GM12878 (cell line): Measurements from ENCODE around the gene MARCHF6. TPM values are rescaled to one million over a fixed set of nuclear protein-coding genes. Genes with fewer than 3 reads are reported as not detected.

ENCODE experiments used
- ATAC-seq: fragments of 200-7000 bp; cut with Tn5 transposase; 3 replicates; pipeline ENCODE4 v1.9.1; 2020; ENCODE audit warnings: mild to moderate bottlenecking, moderate library complexity
- BruUV-seq: library from RNA; stranded (reverse); fragments of 400-500 nt; replicated peaks from 2 replicates; lab custom pipeline; 2021; lab: Mats Ljungman, UMichigan
- CTCF ChIA-PET: fragments of 300-600 bp; sonication (Branson Sonifier 250); formaldehyde crosslinking; extraction: SDS; loops from one replicate; lab custom pipeline; 2021; ENCODE audit warnings: inconsistent platforms; lab: Yijun Ruan, JAX
- POLR2A ChIA-PET: fragments of 350-600 bp; formaldehyde crosslinking; extraction: SDS; loops from one replicate; lab custom pipeline; 2021; ENCODE audit warnings: inconsistent platforms; lab: Charles Lee
- RAD21 ChIA-PET: fragments of 300-600 bp; sonication (Branson Sonifier 250); formaldehyde crosslinking; loops from one replicate; lab custom pipeline; 2023; ENCODE audit warnings: antibody characterized with exemption; ENCODE audit not compliant: unreplicated experiment; lab: Charles Lee
- SMC1A ChIA-PET: fragments of 300-600 bp; sonication (Branson Sonifier 250); formaldehyde crosslinking; loops from one replicate; lab custom pipeline; 2023; ENCODE audit not compliant: unreplicated experiment, uncharacterized antibody; lab: Charles Lee
- DNase-seq: peaks from one replicate; pipeline ENCODE4 v3.0.0-alpha.2; 2011; ENCODE audit warnings: low read depth, low spot score
- FAIRE-seq: peaks from 3 replicates; lab custom pipeline; 2011; peaks lifted over from hg19 to GRCh38; lab: Jason Lieb, UNC
- H2AFZ ChIP-seq: 2 replicates; pipeline ENCODE4 v1.6.0; 2011; ENCODE audit warnings: low read depth, low read length, control low read depth; ENCODE audit not compliant: control insufficient read depth
- H3K27ac ChIP-seq: 2 replicates; pipeline ENCODE4 v1.5.1; 2011; ENCODE audit warnings: control low read depth; ENCODE audit not compliant: control insufficient read depth, insufficient read depth
- H3K27me3 ChIP-seq, 2 experiments: replicated peaks in 1 of 2; 2 replicates each; pipeline versions ENCODE4 v1.6.0 to v1.6.1; 2011; ENCODE audit warnings: low read length in 1 of 2; ENCODE audit not compliant: control insufficient read depth in 2 of 2, insufficient read depth in 2 of 2
- H3K36me3 ChIP-seq, 2 experiments: 2 replicates each; pipeline ENCODE4 v1.5.1; 2011; ENCODE audit warnings: low read length in 1 of 2; ENCODE audit not compliant: control insufficient read depth in 2 of 2, insufficient read depth in 2 of 2
- H3K4me1 ChIP-seq: 2 replicates; pipeline ENCODE4 v1.6.1; 2011; ENCODE audit warnings: mild to moderate bottlenecking, low read length, moderate library complexity, mixed read lengths; ENCODE audit not compliant: control insufficient read depth, insufficient read depth
- H3K4me2 ChIP-seq: 2 replicates; pipeline ENCODE4 v1.6.0; 2011; ENCODE audit warnings: control low read depth; ENCODE audit not compliant: control insufficient read depth, insufficient read depth
- H3K4me3 ChIP-seq: fragments of 200-600 bp; sonication (generic); 2 replicates; pipeline ENCODE4 v1.5.1; 2016
- H3K79me2 ChIP-seq: 2 replicates; pipeline ENCODE4 v1.6.0; 2011; ENCODE audit warnings: low read length; ENCODE audit not compliant: control insufficient read depth, insufficient read depth
- H3K9ac ChIP-seq: 2 replicates; pipeline ENCODE4 v1.8.0; 2011; ENCODE audit warnings: low read length, control low read depth, mixed read lengths; ENCODE audit not compliant: control insufficient read depth, insufficient read depth
- H3K9me3 ChIP-seq: replicated peaks from 3 replicates; pipeline ENCODE4 v1.5.1; 2011; ENCODE audit warnings: mild to moderate bottlenecking, low read length; ENCODE audit not compliant: control insufficient read depth, insufficient read depth
- H4K20me1 ChIP-seq: 2 replicates; pipeline ENCODE4 v1.6.0; 2011; ENCODE audit not compliant: control insufficient read depth, insufficient read depth
- NFYA ChIP-seq: IDR thresholded peaks from 2 replicates; pipeline ENCODE4 v1.6.1; 2011; ENCODE audit warnings: low read depth, mild to moderate bottlenecking, low read length, improper control_type of control experiment, borderline replicate concordance
- NKRF ChIP-seq: fragments of 450-650 bp; conservative IDR thresholded peaks from 2 replicates; pipeline ENCODE4 v1.6.1; 2017; ENCODE audit warnings: mild to moderate bottlenecking, moderate library complexity
- NR2F1 ChIP-seq: fragments of 450-650 bp; conservative IDR thresholded peaks from 2 replicates; pipeline ENCODE4 v1.6.1; 2017; ENCODE audit warnings: mild to moderate bottlenecking
- SIX5 ChIP-seq: IDR thresholded peaks from 2 replicates; pipeline ENCODE4 v1.6.1; 2011; ENCODE audit warnings: mild to moderate bottlenecking, low read depth, low read length, moderate library complexity; ENCODE audit not compliant: severe bottlenecking
- ZBTB11 ChIP-seq: fragments of 450-650 bp; formaldehyde crosslinking; IDR thresholded peaks from 2 replicates; pipeline ENCODE4 v1.5.0; 2022; ENCODE audit warnings: mild to moderate bottlenecking, missing genetic modification characterization
- ZNF24 ChIP-seq: fragments of 450-650 bp; IDR thresholded peaks from 2 replicates; pipeline ENCODE4 v1.6.1; 2017; ENCODE audit warnings: antibody characterized with exemption, mild to moderate bottlenecking
- WGBS: methylation state at CpG from one replicate; pipeline ENCODE4 v1.1.6; 2016; ENCODE audit warnings: low lambda C conversion rate; ENCODE audit not compliant: insufficient replicate concordance, insufficient coverage; ENCODE audit errors: missing lambda C conversion rate; 5-methylcytosine and 5-hydroxymethylcytosine counted together
- in situ Hi-C: fragments of 300-500 bp; cut with MboI; formaldehyde crosslinking; loops from 9 replicates; pipeline ENCODE4 v1.14.3; 2018; ENCODE audit warnings: mixed read lengths
- intact Hi-C: fragments of 100-400 bp; cut with micrococcal nuclease; formaldehyde crosslinking; loops from one replicate; pipeline ENCODE4 v1.14.2; 2022; ENCODE audit not compliant: unreplicated experiment
- polyA plus RNA-seq, 11 experiments: library from polyadenylated mRNA; depleted of rRNA in 4 of 11; unstranded in 6 of 11; stranded (reverse) in 5 of 11; fragments of >200 nt; fragmentation: Nextera tagmentation in 4 of 11; fragmentation: Illumina TruSeq in 1 of 11; extraction: Ambion mirVana in 4 of 11; extraction: Trizol in 1 of 11; gene quantifications; 1 replicate in 1 of 11; 2 replicates in 10 of 11; pipeline versions ENCODE4 v1.2.1 to v1.2.3, GENCODE V29; 2011 to 2016; ENCODE audit warnings: inconsistent platforms in 2 of 11, missing spikeins in 2 of 11, low read depth in 1 of 11
- total RNA-seq, 4 experiments: library from RNA; depleted of rRNA in 3 of 4; stranded (reverse); fragments of >200 nt in 3 of 4; fragmentation: Illumina TruSeq in 1 of 4; extraction: Trizol in 1 of 4; gene quantifications; 2 replicates each; pipeline versions ENCODE4 v1.2.1 to v1.2.3, GENCODE V29; 2013 to 2021

Gene MARCHF6
- total and polyA plus RNA-seq, 10 of the 15 experiments (the other 5 are each of a cell fraction or from before 2014, with no cell fraction given): 39.1 to 172 (median 61.0) TPM

- no peak for TF ChIP-seq NKRF
- no peak for TF ChIP-seq ZNF24
- no peak for TF ChIP-seq SIX5
These were observed 16.4 kb upstream of the MARCHF6 start (continued) for GRCh38 chr5:10337107-10337506.

DNA sequence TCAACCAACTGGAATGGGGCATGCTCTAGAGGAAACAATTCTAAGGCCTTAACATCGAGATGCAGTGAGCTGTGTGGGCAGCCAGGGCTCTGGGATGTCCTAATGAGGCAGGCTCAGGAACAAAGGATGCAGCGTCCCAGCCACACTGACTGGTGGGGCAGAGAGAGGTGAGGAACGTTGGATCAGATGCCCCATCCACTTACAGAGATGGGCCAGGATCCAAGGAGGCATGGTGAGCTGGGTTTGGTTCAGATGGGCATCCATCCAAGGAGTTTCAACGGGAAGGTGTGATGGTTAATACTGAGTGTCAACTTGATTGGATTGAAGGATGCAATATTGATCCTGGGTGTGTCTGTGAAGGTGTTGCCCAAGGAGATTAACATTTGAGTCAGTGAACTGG is 15.5 kb upstream of the MARCHF6 start:
- peaks cover 0 to 5% of the 10 kb centered on the region in 2 experiments; a peak in 2 of 4 replicates for H3K27me3 ChIP-seq
- DNase-seq (no peak), FAIRE-seq (no peak), ATAC-seq (no peak)
- H3K4me1 ChIP-seq: no peaks in the 10 kb centered on the region
- no peak overlapping the region for H3K9ac ChIP-seq
- in situ Hi-C loops: no loop called here
- TF ChIP-seq NFYA (no peak), ZBTB11 (CRISPR knock-in tag) (no peak), NR2F1 (no peak)
- H3K36me3 ChIP-seq: no peaks in the 10 kb centered on the region
- intact Hi-C loops: no loop called here
- no peak overlapping the region for H3K4me2 ChIP-seq
- no peaks in the 10 kb centered on the region for H4K20me1 ChIP-seq
- WGBS: 43% methylated on average over 4 of the region's 4 CpGs
- RAD21 ChIA-PET: no interaction called here
- no peak overlapping the region for H2AFZ ChIP-seq
- H3K79me2 ChIP-seq: no peaks in the 10 kb centered on the region
- no peak overlapping the region for H3K27ac ChIP-seq
- CTCF ChIA-PET: interaction anchor here (1.4 kb wide), 1 partner anchor 54 kb away, joined by 4 read pairs; no protein-coding TSS in a partner anchor
- POLR2A ChIA-PET: interaction anchor here (0.5 to 0.7 kb wide), 2 partner anchors 13 to 22 kb away, joined by 5 to 6 read pairs; no protein-coding TSS in a partner anchor
- no TSS peak for BruUV-seq
- H3K4me3 ChIP-seq: no peak overlapping the region
- no peaks in the 10 kb centered on the region for H3K9me3 ChIP-seq
- SMC1A ChIA-PET: interaction anchor here (0.6 kb wide), 1 partner anchor 11 kb away, joined by 3 read pairs; no protein-coding TSS in a partner anchor
